ENCODE results near the gene UBIAD1.
"Not testable (repeated sequence)": the region's sequence is repeated elsewhere in the genome, so short reads cannot be mapped to it uniquely, and the experiment has no call there.

UBIAD1 gene

GRCh38 chr1:11280719-11281376, 7.8 kb downstream of the UBIAD1 start:
- peak; percentile 56 for DNase-seq

- DNase-seq: no peak
Observed at GRCh38 chr1:11281518-11282331, 8.7 kb downstream of the UBIAD1 start.

- no peak for DNase-seq
Observed at GRCh38 chr1:11283151-11283550, 10.2 kb downstream of the UBIAD1 start.

GRCh38 chr1:11284784-11285183, 11.8 kb downstream of the UBIAD1 start:
- no peak for DNase-seq

GRCh38 chr1:11285883-11286734, 13.1 kb downstream of the UBIAD1 start:
- no peak for DNase-seq

GRCh38 chr1:11286735-11287410, 13.9 kb downstream of the UBIAD1 start:
- no peak for DNase-seq

GRCh38 chr1:11289064-11289463, 16.1 kb downstream of the UBIAD1 start:
- DNase-seq: no peak

- DNase-seq: no peak
Observed at GRCh38 chr1:11291049-11291448, 18.1 kb downstream of the UBIAD1 start.

GRCh38 chr1:11293856-11294255, 20.9 kb downstream of the UBIAD1 start:
- no peak for DNase-seq

GRCh38 chr1:11294951-11295350, 22.0 kb downstream of the UBIAD1 start:
- DNase-seq: peak; percentile 13

- DNase-seq: peak; percentile 49
Observed at GRCh38 chr1:11295905-11296304, 22.9 kb downstream of the UBIAD1 start.

- not testable (repeated sequence) for DNase-seq
Observed at GRCh38 chr1:11297774-11298173, 24.8 kb downstream of the UBIAD1 start.

GRCh38 chr1:11298390-11299224, 25.6 kb downstream of the UBIAD1 start:
- DNase-seq: no peak

GRCh38 chr1:11299225-11299574, 26.2 kb downstream of the UBIAD1 start:
- DNase-seq: no peak

GRCh38 chr1:11301601-11302000, 28.6 kb downstream of the UBIAD1 start:
- no peak for DNase-seq

- DNase-seq: no peak
Observed at GRCh38 chr1:11302366-11302765, 29.4 kb downstream of the UBIAD1 start.

GRCh38 chr1:11305516-11305915, 32.5 kb downstream of the UBIAD1 start:
- DNase-seq: not testable (repeated sequence)

GRCh38 chr1:11307852-11308251, 34.9 kb downstream of the UBIAD1 start:
- no peak for DNase-seq

- no peak for DNase-seq
Observed at GRCh38 chr1:11308699-11309224, 35.8 kb downstream of the UBIAD1 start.

GRCh38 chr1:11309385-11309784, 36.4 kb downstream of the UBIAD1 start:
- no peak for DNase-seq
